Right lobe of liver (tissue), 4 donors: ENCODE results near the gene AHR.

ENCODE experiments used
- POLR2A ChIP-seq: fragments of 450-650 bp; IDR thresholded peaks from one replicate; pipeline ENCODE4 v1.6.1; 2017; ENCODE audit warnings: antibody characterized with exemption, mild to moderate bottlenecking
- TF ChIP-seq, protein P1 (sequence below), 4 donors: fragments of 200-600 bp in 3 of 4; fragments of 450-650 bp in 1 of 4; IDR thresholded peaks; one replicate each; pipeline versions ENCODE4 v1.5.1 to v1.8.0; 2016 to 2022; ENCODE audit warnings: antibody characterized with exemption in 4 of 4, mild to moderate bottlenecking in 2 of 4
- donor health status: DM: no; HTN: no; CAD: no.
- donor health status: DM: no; HTN: no; CAD: no.
- donor health status: DM: no; HTN: yes; CAD: no.

DNA sequence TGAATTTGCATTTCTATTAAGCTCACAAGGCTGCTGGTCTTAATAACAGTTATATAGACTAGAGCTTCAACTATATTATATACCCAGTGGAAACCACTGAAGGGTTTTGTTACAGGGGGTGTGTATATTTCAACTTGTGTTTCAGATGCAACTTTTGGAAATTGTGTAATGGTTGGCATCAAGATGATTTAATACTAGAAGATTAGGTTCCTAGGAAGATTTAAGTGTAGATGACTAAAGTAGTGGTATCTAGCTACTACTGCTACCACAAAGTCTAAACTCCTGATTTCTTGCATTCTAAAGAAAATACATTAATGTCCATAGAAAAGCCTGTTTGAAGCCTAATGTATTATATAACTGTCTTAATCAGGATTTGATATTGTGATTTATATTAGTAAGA is 30.2 kb downstream of the AHR start:
- TF ChIP-seq, protein P1, sequence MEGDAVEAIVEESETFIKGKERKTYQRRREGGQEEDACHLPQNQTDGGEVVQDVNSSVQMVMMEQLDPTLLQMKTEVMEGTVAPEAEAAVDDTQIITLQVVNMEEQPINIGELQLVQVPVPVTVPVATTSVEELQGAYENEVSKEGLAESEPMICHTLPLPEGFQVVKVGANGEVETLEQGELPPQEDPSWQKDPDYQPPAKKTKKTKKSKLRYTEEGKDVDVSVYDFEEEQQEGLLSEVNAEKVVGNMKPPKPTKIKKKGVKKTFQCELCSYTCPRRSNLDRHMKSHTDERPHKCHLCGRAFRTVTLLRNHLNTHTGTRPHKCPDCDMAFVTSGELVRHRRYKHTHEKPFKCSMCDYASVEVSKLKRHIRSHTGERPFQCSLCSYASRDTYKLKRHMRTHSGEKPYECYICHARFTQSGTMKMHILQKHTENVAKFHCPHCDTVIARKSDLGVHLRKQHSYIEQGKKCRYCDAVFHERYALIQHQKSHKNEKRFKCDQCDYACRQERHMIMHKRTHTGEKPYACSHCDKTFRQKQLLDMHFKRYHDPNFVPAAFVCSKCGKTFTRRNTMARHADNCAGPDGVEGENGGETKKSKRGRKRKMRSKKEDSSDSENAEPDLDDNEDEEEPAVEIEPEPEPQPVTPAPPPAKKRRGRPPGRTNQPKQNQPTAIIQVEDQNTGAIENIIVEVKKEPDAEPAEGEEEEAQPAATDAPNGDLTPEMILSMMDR (IDR thresholded peaks at IDR 0.05) = no peak
- TF ChIP-seq POLR2A = no peak
